Cardiac fibroblast (primary cell): Measurements from ENCODE around the gene NAALADL2.
"Not testable (repeated sequence)": the region's sequence is repeated elsewhere in the genome, so short reads cannot be mapped to it uniquely, and the experiment has no call there.

ENCODE experiments used
- DNase-seq, 2 donors: peaks; one replicate each; pipeline versions ENCODE4 v3.0.0 to v3.0.0-alpha.2; 2010; ENCODE audit warnings: low read depth in 2 of 2
- H3K4me3 ChIP-seq, 2 donors: replicated peaks in 1 of 2; 1 replicate in 1 of 2; 2 replicates in 1 of 2; pipeline ENCODE4 v1.5.1; 2011; ENCODE audit warnings: low read depth in 2 of 2, low read length in 2 of 2, mild to moderate bottlenecking in 2 of 2, moderate library complexity in 1 of 2
- CTCF ChIP-seq: IDR thresholded peaks from one replicate; pipeline ENCODE4 v1.5.1; 2011; ENCODE audit warnings: low read depth, mild to moderate bottlenecking, low read length, inconsistent platforms

NAALADL2 gene

GRCh38 chr3:175612487-175613196, 753.5 kb downstream of the NAALADL2 start:
- no peak for TF ChIP-seq CTCF
- peak in 1 of 2 donors; percentile 3 for DNase-seq
- no peak overlapping the region for H3K4me3 ChIP-seq

- not testable (repeated sequence) for DNase-seq, H3K4me3 ChIP-seq
These were observed 755.0 kb downstream of the NAALADL2 start for GRCh38 chr3:175614107-175614506.

GRCh38 chr3:175617247-175617646, 758.1 kb downstream of the NAALADL2 start:
- TF ChIP-seq CTCF = no peak
- no peak for DNase-seq
- no peak overlapping the region for H3K4me3 ChIP-seq

GRCh38 chr3:175619369-175619768, 760.2 kb downstream of the NAALADL2 start:
- no peak for TF ChIP-seq CTCF
- no peak for DNase-seq
- H3K4me3 ChIP-seq = no peak overlapping the region

GRCh38 chr3:175620093-175620492, 761.0 kb downstream of the NAALADL2 start:
- no peak for TF ChIP-seq CTCF
- no peak for DNase-seq
- H3K4me3 ChIP-seq = no peak overlapping the region

GRCh38 chr3:175620532-175620931, 761.4 kb downstream of the NAALADL2 start:
- no peak for DNase-seq
- no peak overlapping the region for H3K4me3 ChIP-seq
- TF ChIP-seq CTCF = no peak

GRCh38 chr3:175640958-175641357, 781.8 kb downstream of the NAALADL2 start:
- no peak for DNase-seq
- no peak overlapping the region for H3K4me3 ChIP-seq
- TF ChIP-seq CTCF = no peak
